HL-60 (cell line): ENCODE results near the gene KLHL33.

ENCODE experiments used
- DNase-seq, 2 experiments: peaks; one replicate each; pipeline ENCODE4 v3.0.0-alpha.2; 2010 to 2020; ENCODE audit warnings: low read depth in 1 of 2, low spot score in 1 of 2
- H3K27ac ChIP-seq: fragments of 250-450 bp; sonication (Bioruptor Pico); replicated peaks from 2 replicates; pipeline ENCODE4 v1.5.1; 2020; ENCODE audit warnings: mild to moderate bottlenecking, moderate library complexity
- H3K27me3 ChIP-seq: fragments of 250-450 bp; sonication (Bioruptor Pico); 2 replicates; pipeline ENCODE4 v1.5.1; 2021; ENCODE audit warnings: mild to moderate bottlenecking, moderate library complexity; ENCODE audit not compliant: insufficient read depth, poor library complexity, severe bottlenecking
- H3K4me3 ChIP-seq: replicated peaks from 2 replicates; pipeline ENCODE4 v1.5.1; 2011; ENCODE audit warnings: mild to moderate bottlenecking, control low read depth, low read length; ENCODE audit not compliant: insufficient read depth
- GABPA ChIP-seq: IDR thresholded peaks from 2 replicates; pipeline ENCODE4 v1.6.1; 2012; ENCODE audit warnings: low read depth
- POLR2AphosphoS5 ChIP-seq: IDR thresholded peaks from 2 replicates; pipeline ENCODE4 v1.6.1; 2012; ENCODE audit warnings: low read depth
- SPI1 ChIP-seq: IDR thresholded peaks from 2 replicates; pipeline ENCODE4 v1.6.1; 2012; ENCODE audit warnings: low read depth, mild to moderate bottlenecking, borderline replicate concordance
- TF ChIP-seq, protein P1 (sequence below): IDR thresholded peaks from one replicate; pipeline ENCODE4 v1.5.1; 2011; ENCODE audit warnings: low read length, control low read depth, inconsistent platforms; ENCODE audit not compliant: insufficient read depth
- TF ChIP-seq, protein P2 (sequence below): IDR thresholded peaks from 2 replicates; pipeline ENCODE4 v1.6.1; 2012; ENCODE audit warnings: low read depth; ENCODE audit not compliant: insufficient replicate concordance

KLHL33 gene

DNA sequence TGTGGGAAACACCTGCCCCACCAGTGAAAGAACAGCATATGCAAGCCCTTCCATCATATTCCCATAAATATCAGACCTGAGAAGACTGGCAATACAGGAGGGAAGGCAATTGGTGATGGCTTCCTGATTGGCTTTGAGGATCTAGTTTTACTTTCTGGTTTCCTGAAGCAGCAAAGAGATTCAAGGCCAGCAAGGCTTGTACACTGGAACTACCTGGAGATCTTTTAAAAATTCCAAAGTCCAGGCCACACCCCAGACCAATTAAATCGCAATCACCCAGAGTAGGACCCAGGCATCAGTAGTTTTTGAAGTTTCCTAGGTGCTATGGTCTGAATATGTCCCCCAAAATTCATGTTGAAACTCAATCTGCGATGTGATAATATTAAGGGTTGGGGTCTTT is 19.7 kb downstream of the KLHL33 start:
- Histone ChIP-seq H3K27me3 (no peaks in the 10 kb centered on the region), H3K4me3 (no peak overlapping the region), H3K27ac (peak overlapping the region; percentile 11; the same call in 1 of the 2 replicates)
- no peak for TF ChIP-seq POLR2AphosphoS5
- TF ChIP-seq, protein P1, sequence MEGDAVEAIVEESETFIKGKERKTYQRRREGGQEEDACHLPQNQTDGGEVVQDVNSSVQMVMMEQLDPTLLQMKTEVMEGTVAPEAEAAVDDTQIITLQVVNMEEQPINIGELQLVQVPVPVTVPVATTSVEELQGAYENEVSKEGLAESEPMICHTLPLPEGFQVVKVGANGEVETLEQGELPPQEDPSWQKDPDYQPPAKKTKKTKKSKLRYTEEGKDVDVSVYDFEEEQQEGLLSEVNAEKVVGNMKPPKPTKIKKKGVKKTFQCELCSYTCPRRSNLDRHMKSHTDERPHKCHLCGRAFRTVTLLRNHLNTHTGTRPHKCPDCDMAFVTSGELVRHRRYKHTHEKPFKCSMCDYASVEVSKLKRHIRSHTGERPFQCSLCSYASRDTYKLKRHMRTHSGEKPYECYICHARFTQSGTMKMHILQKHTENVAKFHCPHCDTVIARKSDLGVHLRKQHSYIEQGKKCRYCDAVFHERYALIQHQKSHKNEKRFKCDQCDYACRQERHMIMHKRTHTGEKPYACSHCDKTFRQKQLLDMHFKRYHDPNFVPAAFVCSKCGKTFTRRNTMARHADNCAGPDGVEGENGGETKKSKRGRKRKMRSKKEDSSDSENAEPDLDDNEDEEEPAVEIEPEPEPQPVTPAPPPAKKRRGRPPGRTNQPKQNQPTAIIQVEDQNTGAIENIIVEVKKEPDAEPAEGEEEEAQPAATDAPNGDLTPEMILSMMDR, result no peak
- TF ChIP-seq, protein P2, sequence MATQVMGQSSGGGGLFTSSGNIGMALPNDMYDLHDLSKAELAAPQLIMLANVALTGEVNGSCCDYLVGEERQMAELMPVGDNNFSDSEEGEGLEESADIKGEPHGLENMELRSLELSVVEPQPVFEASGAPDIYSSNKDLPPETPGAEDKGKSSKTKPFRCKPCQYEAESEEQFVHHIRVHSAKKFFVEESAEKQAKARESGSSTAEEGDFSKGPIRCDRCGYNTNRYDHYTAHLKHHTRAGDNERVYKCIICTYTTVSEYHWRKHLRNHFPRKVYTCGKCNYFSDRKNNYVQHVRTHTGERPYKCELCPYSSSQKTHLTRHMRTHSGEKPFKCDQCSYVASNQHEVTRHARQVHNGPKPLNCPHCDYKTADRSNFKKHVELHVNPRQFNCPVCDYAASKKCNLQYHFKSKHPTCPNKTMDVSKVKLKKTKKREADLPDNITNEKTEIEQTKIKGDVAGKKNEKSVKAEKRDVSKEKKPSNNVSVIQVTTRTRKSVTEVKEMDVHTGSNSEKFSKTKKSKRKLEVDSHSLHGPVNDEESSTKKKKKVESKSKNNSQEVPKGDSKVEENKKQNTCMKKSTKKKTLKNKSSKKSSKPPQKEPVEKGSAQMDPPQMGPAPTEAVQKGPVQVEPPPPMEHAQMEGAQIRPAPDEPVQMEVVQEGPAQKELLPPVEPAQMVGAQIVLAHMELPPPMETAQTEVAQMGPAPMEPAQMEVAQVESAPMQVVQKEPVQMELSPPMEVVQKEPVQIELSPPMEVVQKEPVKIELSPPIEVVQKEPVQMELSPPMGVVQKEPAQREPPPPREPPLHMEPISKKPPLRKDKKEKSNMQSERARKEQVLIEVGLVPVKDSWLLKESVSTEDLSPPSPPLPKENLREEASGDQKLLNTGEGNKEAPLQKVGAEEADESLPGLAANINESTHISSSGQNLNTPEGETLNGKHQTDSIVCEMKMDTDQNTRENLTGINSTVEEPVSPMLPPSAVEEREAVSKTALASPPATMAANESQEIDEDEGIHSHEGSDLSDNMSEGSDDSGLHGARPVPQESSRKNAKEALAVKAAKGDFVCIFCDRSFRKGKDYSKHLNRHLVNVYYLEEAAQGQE, result no peak
- TF ChIP-seq GABPA, result no peak
- TF ChIP-seq SPI1, result no peak
- DNase-seq, result no peak

DNA sequence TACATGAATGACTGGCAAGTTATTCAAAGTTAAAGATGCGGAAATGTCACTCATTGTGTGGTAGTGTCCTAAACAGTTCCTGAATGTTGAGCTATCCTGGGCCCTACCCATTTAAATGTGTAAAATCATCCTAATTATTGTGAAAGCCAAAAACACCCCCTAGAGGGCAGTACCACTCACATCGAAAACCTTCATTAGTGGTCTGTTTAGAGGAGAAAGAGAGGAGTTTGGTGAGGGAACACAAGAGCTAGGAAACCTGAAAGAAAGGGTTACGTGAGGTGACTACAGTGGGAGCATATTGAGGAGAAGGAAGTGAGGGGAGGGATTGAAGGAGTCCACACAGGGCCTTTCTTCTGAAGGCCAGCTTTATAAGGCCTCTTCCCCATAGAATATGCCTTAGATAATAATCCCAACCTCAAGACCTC is 20.2 kb downstream of the KLHL33 start:
- H3K27ac ChIP-seq, result peak overlapping the region; percentile 11; the same call in 1 of the 2 replicates
- H3K4me3 ChIP-seq, result no peak overlapping the region
- no peaks in the 10 kb centered on the region for H3K27me3 ChIP-seq
- TF ChIP-seq POLR2AphosphoS5 (no peak), SPI1 (no peak; the same call in 1 of the 2 replicates)
- TF ChIP-seq, protein P1, result peak; percentile 42
- DNase-seq, result peak; percentile 46 to 70

GRCh38 chr14:20413744-20414082 is 22.3 kb downstream of the KLHL33 start:
- H3K4me3 ChIP-seq, result peak overlapping the region; percentile 91
- no peaks in the 10 kb centered on the region for H3K27me3 ChIP-seq
- TF ChIP-seq POLR2AphosphoS5 (no peak), GABPA (no peak), SPI1 (no peak)
- TF ChIP-seq, protein P1, result no peak
- TF ChIP-seq, protein P2, result no peak
- peak in 1 of 2 experiments; percentile 27 for DNase-seq
- H3K27ac ChIP-seq, result peak overlapping the region; percentile 64
